Kidney (tissue), 14 donors: Measurements from ENCODE around the gene CABP4. TPM values are rescaled to one million over a fixed set of nuclear protein-coding genes. Genes with fewer than 3 reads are reported as not detected.
"Not testable (repeated sequence)": the region's sequence is repeated elsewhere in the genome, so short reads cannot be mapped to it uniquely, and the experiment has no call there.

Experiments
- DNase-seq, 5 donors: peaks; one replicate each; pipeline ENCODE4 v3.0.0-alpha.2; 2013 to 2020
- FAIRE-seq: peaks from 2 replicates; lab custom pipeline; 2012; peaks lifted over from hg19 to GRCh38; lab: Jason Lieb, UNC
- H3K27ac ChIP-seq, 2 donors: one replicate each; pipeline ENCODE4 v1.7.0; 2013; ENCODE audit warnings: low read depth in 2 of 2, low read length in 2 of 2, inconsistent platforms in 1 of 2
- H3K27me3 ChIP-seq: one replicate; pipeline ENCODE4 v1.7.1; 2013; ENCODE audit warnings: low read length, inconsistent platforms; ENCODE audit not compliant: control insufficient read depth, insufficient read depth
- H3K36me3 ChIP-seq, 3 donors: one replicate each; pipeline versions ENCODE4 v1.7.0 to v1.7.1; 2013; ENCODE audit warnings: low read length in 3 of 3, control low read depth in 1 of 3, inconsistent platforms in 1 of 3; ENCODE audit not compliant: insufficient read depth in 3 of 3, control insufficient read depth in 2 of 3
- H3K4me1 ChIP-seq, 3 donors: one replicate each; pipeline versions ENCODE4 v1.7.0 to v1.7.1; 2013; ENCODE audit warnings: low read length in 3 of 3, inconsistent platforms in 1 of 3, low read depth in 1 of 3; ENCODE audit not compliant: control insufficient read depth in 2 of 3, insufficient read depth in 2 of 3
- H3K4me3 ChIP-seq, 3 donors: one replicate each; pipeline versions ENCODE4 v1.7.0 to v1.8.1; 2013; ENCODE audit warnings: low read length in 3 of 3, control low read depth in 1 of 3, inconsistent platforms in 1 of 3
- H3K9ac ChIP-seq, 3 donors: one replicate each; pipeline versions ENCODE4 v1.7.0 to v1.7.1; 2013; ENCODE audit warnings: low read length in 3 of 3, control low read depth in 1 of 3, inconsistent platforms in 1 of 3
- H3K9me3 ChIP-seq, 3 donors: one replicate each; pipeline versions ENCODE4 v1.7.0 to v1.7.1; 2013; ENCODE audit warnings: low read length in 3 of 3, control low read depth in 1 of 3, inconsistent platforms in 1 of 3; ENCODE audit not compliant: control insufficient read depth in 2 of 3, insufficient read depth in 1 of 3
- intact Hi-C: fragments of 100-400 bp; cut with DNase I; formaldehyde crosslinking; loops from one replicate; pipeline ENCODE4 v1.11.1; 2022
- polyA plus RNA-seq: library from polyadenylated mRNA; stranded (reverse); fragments of 350-450 nt; fragmentation: Illumina TruSeq; extraction: RNeasy Lipid Tissue Mini Kit (QIAGEN cat#74804); gene quantifications from one replicate; pipeline ENCODE4 v1.2.3, GENCODE V29; 2014; ENCODE audit warnings: low read depth, low replicate concordance; ENCODE audit not compliant: insufficient read depth
- total RNA-seq: library from RNA; stranded (reverse); fragmentation: NEBNext Ultra II Directional; extraction: Animal tissue kit (Norgen Biotek cat#: 25700); gene quantifications from one replicate; pipeline ENCODE4 v1.2.1, GENCODE V29; 2021
- TF ChIP-seq, protein P1 (sequence below): IDR thresholded peaks from 3 replicates; pipeline ENCODE4 v1.5.1; 2012; ENCODE audit warnings: mild to moderate bottlenecking, moderate library complexity, borderline replicate concordance; ENCODE audit not compliant: insufficient read depth; ENCODE audit errors: extremely low read depth
- donor health status: control.
- donor health status: control.
- donor health status: control.
- donor health status: control.
- donor health status: control.
- donor health status: DM: yes; HTN: yes; CAD: no.
- donor health status: Normal renal cell carcinoma (clear cell type).

The CABP4 gene
- total and polyA plus RNA-seq, 2 donors from 2014 or later = 0.49 to 3.1 TPM

DNA sequence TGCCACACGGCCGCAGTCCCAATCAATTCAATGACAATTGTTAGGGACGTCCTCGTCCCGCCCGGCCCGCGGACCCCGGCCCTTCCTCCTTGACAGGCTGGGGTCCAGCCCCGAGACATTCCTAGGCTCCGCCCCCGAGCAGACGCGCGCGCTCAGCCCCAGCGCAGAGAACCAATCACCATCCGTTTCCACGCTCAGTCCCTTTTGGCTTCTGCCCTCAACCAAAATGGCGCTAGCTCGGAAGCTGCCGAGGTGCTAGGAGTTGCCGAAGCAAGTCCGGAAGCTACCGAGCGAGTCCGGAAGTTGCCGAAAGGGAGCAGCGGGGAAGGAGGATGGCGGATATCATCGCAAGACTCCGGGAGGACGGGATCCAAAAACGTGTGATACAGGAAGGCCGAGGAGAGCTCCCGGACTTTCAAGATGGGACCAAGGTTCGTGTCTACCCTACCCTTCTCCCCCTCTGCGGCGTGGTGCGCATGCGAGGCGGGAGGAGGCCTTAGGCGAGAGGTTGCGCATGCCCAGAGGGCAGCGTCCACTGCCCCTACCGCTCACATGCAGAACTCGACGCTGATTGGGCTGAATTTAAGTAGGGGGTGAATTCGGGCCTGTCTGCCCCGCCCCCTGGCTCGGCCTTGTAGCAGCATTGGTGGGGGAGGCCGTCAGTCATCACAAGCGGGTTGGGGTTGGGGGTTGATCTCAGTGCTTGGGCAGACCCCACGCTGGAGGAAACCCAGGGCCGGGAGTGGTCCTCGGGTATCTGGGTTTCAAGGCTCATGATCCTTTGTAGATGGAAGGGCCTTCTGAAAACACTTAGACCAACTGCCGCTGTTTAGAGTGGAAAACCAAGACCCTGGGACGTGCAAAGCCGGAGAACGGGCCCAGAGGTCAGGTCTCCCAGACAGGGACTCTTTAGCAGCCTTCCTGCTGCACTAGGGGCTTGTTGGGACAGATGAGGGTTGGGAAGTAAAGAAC is 28.0 kb downstream of the CABP4 start, which contains the start of gene AIP:
AIP (plus strand) TSS at position 200 of the 972 bp plus-strand sequence; CDS start at position 333, 133 bp downstream.
- peak; percentile 99 for DNase-seq
- H3K4me1 ChIP-seq = peaks cover 3 to 19% (median 9%) of the 10 kb centered on the region in 3 donors
- peaks cover 0 to 4% (median 2%) of the 10 kb centered on the region in 3 donors for H3K36me3 ChIP-seq
- H3K4me3 ChIP-seq = peak within 1 kb of the TSS; percentile 78 to 95 (median 94)
- peak within 1 kb of the TSS; percentile 33 to 94 (median 83) for H3K9ac ChIP-seq
- no peaks in the 10 kb centered on the region for H3K27me3 ChIP-seq
- intact Hi-C loops = no loop called here
- H3K27ac ChIP-seq = peak within 1 kb of the TSS; percentile 79 to 87
- H3K9me3 ChIP-seq = no peaks in the 10 kb centered on the region
- FAIRE-seq = no peak
- TF ChIP-seq, protein P1, sequence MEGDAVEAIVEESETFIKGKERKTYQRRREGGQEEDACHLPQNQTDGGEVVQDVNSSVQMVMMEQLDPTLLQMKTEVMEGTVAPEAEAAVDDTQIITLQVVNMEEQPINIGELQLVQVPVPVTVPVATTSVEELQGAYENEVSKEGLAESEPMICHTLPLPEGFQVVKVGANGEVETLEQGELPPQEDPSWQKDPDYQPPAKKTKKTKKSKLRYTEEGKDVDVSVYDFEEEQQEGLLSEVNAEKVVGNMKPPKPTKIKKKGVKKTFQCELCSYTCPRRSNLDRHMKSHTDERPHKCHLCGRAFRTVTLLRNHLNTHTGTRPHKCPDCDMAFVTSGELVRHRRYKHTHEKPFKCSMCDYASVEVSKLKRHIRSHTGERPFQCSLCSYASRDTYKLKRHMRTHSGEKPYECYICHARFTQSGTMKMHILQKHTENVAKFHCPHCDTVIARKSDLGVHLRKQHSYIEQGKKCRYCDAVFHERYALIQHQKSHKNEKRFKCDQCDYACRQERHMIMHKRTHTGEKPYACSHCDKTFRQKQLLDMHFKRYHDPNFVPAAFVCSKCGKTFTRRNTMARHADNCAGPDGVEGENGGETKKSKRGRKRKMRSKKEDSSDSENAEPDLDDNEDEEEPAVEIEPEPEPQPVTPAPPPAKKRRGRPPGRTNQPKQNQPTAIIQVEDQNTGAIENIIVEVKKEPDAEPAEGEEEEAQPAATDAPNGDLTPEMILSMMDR = no peak

DNA sequence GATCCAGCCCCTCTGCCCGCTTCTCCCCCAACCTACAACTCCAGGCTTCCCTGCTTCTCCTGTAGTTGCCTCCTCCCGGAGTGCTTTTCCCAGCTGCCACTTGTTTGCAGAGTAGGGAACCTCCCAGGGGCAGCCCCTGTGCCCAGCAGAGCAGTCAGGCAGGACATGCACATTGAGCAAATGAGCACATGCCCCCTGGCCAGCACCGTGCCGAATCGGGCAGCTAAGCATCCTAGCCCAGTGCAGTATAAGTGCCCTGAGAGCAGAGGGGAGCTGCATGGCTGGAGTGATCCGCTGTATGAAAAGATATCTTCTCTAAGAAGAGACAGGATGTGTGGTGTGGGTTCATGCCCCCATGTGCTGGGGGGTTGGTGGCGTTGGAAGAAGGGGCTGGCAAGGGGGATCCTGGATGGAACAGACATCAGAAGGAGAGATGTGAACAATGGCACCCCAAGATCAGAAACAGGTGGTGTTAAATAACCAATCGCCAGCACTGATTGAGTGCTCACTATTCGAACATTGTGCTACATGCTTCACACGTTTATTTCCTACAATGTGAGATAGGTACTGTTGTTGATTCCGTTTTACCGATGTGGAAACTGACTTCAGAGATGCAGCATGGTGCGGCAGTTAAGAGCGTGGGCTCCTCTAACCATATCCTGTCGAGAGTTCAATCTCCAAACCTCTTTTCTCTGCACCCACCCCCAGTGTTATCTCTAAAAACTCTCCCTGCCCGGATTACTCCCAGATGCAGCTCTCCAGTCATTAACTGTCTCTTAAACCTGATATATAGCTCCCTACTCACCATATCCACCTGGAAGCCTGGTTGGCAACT is 28.9 kb downstream of the CABP4 start:
- H3K9me3 ChIP-seq = no peaks in the 10 kb centered on the region
- H3K36me3 ChIP-seq = peaks cover 0 to 4% (median 2%) of the 10 kb centered on the region in 3 donors
- no peak for FAIRE-seq
- peak; percentile 52 to 82 (median 63) for DNase-seq
- peak overlapping the region in 1 of 3 donors; percentile 15 for H3K9ac ChIP-seq
- intact Hi-C loops = no loop called here
- H3K27me3 ChIP-seq = no peaks in the 10 kb centered on the region
- TF ChIP-seq, protein P1 = no peak
- H3K4me3 ChIP-seq = peak overlapping the region; percentile 28 to 95 (median 33)
- H3K27ac ChIP-seq = peak overlapping the region in 1 of 2 donors; percentile 55
- H3K4me1 ChIP-seq = peaks cover 3 to 19% (median 9%) of the 10 kb centered on the region in 3 donors

DNA sequence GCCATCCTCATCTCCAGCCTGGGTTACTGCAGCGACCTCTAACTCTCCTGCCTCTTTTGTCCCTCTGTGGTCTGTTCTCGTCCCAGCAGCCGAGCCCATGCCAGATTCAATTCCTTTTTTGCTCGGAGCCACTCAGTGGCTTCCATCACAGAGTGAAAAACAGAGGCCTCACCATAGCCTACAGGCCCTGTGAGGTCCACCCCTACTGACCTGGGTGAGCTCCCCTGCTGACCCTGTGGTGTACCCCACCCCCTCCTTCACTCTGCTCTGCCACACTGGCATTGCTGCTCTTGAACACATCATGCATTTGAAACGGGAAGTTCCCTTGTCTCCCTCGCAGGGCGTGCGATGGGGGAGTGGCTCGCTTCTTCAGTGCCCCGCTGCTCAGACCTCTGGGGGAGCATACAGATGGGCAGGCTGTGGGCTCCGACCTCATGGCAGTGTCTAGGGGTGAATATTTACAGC is 29.7 kb downstream of the CABP4 start:
- H3K9me3 ChIP-seq = no peaks in the 10 kb centered on the region
- H3K4me1 ChIP-seq = peaks cover 3 to 19% (median 9%) of the 10 kb centered on the region in 3 donors
- H3K36me3 ChIP-seq = peaks cover 0 to 4% (median 3%) of the 10 kb centered on the region in 3 donors
- intact Hi-C loops = no loop called here
- no peak overlapping the region for H3K4me3 ChIP-seq
- FAIRE-seq (no peak), DNase-seq (peak in 2 of 5 donors; percentile 59 to 76)
- H3K9ac ChIP-seq = peak overlapping the region in 1 of 3 donors; percentile 15
- H3K27me3 ChIP-seq = no peaks in the 10 kb centered on the region
- no peak overlapping the region for H3K27ac ChIP-seq
- TF ChIP-seq, protein P1 = no peak

DNA sequence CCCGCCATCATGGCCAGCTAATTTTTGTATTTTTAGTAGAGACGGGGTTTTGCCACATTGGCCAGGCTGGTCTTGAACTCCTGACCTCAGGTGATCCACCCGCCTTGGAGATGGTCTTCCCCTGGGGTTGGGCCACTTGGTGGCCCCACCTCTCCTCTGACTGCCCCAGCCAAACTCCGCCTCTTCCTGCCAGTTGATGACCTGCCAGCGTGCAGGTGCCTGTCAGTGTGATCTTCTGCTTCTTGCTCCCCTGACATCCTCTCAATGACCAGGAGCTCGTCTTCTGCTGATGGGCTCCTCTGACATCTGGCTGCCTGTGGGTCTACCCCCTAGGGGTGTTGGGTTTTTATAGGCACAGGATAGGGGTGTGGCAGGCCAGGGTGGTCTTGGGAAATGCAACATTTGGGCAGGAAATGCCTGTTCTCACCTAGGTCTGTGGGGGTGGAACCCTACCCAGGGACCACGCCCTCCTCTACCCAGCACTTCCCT is 30.8 kb downstream of the CABP4 start:
- FAIRE-seq = not testable (repeated sequence)

More for the DNA sequence above, 30.8 kb downstream of the CABP4 start:
- H3K27me3 ChIP-seq, H3K9me3 ChIP-seq, H3K4me3 ChIP-seq, H3K27ac ChIP-seq, intact Hi-C loops, H3K9ac ChIP-seq, H3K36me3 ChIP-seq: not testable (repeated sequence)
- peaks cover 3 to 19% (median 9%) of the 10 kb centered on the region in 3 donors for H3K4me1 ChIP-seq
- peak in 2 of 5 donors; percentile 49 to 62 for DNase-seq
